Hindlimb muscle (tissue), 1 donor: ENCODE data around the gene KIZ. TPM values are rescaled to one million over a fixed set of nuclear protein-coding genes. Genes with fewer than 3 reads are reported as not detected.

Experiments
- DNase-seq: peaks from one replicate; pipeline ENCODE4 v3.0.0-alpha.2; 2013
- polyA plus RNA-seq: library from polyadenylated mRNA; unstranded; fragments of 120-200 nt; gene quantifications from one replicate; pipeline ENCODE4 v1.2.1, GENCODE V29; 2013; ENCODE audit not compliant: insufficient read length

Gene KIZ
- 17.7 TPM for polyA plus RNA-seq

- peak; percentile 96 for DNase-seq
These were observed at the start of gene KIZ for GRCh38 chr20:21125849-21126580. TSS of gene KIZ (plus strand) at chr20:21126082. CDS start at chr20:21126116, 34 bp downstream.

DNA sequence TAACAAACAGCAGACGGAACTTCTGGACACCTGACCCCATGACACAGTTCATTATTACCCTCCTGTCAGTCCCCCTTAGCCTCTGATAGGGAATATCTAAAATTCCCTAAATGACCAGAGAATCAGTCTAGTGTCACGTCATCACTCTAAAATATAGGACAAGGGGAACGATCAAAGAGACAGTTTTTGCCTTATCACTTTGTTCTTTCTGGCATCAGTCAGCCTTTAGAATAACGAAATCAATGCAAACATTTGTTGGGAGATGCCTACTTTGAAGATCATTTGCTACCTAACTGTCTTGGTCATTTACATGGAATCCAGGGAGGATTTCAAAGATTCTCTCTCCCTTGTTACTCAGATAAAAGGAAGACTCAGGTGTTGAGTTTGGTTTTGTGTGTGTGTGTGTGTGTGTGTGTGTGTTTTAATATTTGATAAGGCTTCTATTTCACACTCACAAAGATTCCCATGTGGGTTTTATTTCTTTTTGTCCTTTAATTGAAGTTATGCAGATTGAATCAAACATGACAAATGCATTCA, 48.0 kb upstream of the KIZ start:
- DNase-seq: no peak

- DNase-seq: no peak
These were observed 43.3 kb upstream of the KIZ start for GRCh38 chr20:21082584-21082983.

DNA sequence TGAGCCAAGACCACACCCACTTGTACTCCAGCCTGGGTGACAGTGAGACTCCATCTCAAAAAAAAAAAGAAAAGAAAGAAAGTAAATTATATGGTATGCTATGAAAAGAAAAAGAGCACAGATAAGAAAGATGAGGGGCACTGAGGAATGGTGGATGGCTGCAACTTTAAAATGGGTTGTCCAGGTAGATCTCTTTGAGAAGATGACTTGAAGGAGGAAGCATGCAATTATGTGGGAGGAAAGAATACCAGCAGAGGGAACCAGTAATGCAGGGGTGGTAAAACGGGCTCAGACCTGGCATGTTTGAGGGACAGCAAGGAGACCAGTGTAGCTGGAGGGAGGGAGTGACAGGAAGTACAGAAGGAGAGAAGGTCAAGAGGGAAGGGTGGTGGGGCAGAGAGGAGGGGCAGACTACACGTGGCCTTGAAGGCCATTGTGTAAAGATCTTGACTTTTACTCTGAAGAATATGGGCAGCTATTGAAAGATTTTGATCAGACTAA, 42.0 kb upstream of the KIZ start:
- no peak for DNase-seq

GRCh38 chr20:21087862-21088540, 37.9 kb upstream of the KIZ start:
- DNase-seq: no peak

GRCh38 chr20:21089391-21089790, 36.5 kb upstream of the KIZ start:
- DNase-seq: no peak

DNA sequence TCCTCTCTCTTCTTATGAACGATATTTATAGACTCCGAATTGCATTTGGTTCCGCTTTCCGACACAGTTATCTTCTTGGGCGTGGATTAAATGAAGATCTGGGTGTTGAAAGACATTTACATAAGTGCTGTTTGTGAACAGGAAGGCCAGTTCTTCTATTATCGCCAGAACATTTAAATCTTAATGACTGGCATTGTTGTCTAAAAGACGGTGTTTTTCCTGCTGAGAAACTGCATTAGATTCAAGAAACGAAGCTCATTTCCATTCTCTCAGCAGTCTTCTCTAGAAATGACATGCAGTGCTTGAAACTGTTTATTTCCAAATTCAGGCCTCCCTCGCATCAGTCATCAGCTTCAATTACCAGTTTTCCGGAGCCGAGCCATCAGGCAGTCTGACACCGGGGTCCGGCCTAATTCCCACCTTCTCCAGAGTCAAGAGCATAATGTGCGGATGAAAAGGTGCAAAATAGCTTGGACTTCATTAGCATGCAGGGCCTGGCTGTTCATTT, 35.7 kb upstream of the KIZ start:
- no peak for DNase-seq

GRCh38 chr20:21090721-21091120, 35.2 kb upstream of the KIZ start:
- DNase-seq: no peak

DNA sequence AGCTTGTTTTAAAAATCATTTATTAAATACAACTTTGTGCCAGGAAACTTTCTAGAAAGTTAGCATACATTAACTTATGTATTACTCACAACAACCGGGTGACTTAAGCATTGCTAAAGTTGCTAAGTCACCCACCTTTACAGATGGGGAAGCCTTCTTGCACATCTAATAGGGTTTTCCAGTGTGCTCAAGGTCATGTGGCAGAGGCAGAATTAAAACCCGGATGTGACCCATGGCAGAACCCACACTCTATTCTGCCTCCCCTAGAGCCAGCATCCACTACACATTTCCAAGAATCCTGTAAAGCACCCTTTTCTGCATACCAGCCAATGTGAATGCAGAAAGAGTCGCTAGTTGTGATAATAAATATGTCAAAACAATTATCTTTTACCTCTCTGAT, 33.1 kb upstream of the KIZ start:
- DNase-seq: no peak

- DNase-seq: no peak
These were observed 29.4 kb upstream of the KIZ start for GRCh38 chr20:21096321-21097043.

DNA sequence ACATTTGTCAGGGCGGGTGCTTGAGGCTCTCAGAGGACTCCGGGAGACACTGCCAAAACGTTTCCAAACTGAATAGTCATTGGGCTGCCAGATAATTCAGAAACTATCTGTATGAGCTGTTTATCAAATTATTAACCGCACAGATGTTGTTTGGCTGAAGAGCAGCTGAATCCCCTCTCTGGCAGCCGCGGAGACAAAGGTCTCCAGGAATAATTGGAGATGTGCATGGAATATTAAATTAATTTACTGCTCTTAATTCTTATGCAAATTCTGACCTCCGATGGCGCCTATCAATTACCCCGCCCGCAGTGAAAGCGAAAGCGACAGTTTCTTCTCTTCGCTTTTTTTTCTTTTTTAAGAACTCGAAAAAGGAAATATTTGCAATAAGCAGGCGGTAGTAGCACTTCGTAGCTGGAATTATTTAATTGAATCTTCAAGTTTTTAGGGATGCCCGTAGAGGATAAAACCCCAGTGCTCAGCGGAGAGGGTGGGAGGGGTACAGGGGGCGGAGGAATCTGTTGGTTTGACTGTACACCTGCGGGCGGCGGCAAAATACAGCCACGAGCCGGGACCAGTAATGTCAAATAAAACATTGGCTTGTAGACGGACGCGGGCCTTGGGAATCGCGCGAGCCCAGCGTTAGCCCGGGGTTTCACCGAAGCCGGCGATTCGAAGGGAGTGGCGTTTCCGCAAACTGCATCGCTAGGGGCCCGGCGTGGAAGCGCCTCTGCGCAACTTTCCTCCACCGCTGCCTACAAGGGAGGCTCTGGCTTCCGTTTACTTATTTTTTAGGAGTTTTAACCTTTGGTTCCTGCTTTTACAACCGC, 25.9 kb upstream of the KIZ start:
- DNase-seq: no peak

DNA sequence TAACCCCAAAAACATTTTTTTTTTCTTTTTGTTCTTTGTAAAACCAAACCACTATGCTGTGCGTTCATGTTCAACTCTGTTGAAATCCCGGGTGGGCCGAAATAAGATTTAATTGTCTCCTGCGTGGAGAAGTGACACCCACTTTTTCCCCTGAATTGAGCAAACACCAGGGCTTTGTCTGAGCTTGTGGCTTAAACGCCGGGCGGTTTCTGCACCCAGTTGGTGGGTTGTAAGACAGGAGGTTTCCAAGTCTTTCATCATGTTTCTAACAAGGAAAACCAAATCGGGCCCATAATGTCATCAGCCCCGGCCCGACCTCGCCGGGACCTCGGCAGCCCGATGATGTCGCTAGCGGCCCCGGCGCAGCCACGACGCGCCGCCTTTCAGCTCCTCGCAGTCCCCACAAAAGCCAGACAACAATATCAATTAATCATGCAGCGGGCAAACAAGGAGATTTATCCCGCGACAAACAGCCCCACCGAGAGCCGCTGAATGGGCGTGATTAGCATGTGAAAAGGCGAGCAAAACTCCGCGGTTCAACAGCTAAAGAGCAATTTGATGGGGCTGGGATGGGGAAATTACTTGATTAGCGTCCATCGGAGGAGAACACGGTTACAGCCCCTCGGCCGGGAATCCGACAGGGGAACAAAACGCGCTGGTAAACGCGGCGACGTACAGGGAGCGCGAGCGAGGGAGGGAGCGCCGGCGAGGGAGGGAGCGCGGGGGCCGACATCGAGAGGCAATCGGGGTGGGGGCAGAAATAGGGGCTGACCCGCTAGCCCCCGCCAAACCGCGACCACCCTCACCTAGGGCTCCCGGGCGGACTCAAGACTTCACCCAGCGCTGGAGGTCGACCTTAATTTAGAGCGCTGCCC, 25.1 kb upstream of the KIZ start:
- no peak for DNase-seq

DNA sequence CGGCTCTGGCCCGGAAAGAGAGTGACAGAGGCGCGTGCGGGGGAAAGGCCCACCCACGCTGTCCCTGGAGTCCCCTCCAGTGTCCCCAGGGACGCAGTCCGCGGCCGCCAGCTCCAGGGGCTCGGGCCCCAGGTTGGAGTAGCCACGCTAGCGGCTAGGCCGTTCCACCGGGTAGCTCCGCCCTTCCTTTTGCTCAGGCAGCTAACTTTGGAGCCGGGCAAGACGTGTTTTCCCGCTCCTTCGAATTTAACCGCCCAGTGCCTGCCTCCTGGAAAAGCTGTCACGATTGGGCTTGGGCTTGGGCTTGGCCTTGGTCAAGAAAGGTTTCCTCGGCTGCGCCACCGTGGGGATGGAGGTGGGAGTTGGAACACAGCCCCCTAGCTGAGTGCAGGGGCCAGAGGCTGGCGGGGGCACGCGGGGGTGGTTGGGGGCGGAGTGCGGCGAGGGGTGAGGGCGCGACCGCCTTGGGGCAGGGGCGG, 24.4 kb upstream of the KIZ start:
- DNase-seq: no peak

DNA sequence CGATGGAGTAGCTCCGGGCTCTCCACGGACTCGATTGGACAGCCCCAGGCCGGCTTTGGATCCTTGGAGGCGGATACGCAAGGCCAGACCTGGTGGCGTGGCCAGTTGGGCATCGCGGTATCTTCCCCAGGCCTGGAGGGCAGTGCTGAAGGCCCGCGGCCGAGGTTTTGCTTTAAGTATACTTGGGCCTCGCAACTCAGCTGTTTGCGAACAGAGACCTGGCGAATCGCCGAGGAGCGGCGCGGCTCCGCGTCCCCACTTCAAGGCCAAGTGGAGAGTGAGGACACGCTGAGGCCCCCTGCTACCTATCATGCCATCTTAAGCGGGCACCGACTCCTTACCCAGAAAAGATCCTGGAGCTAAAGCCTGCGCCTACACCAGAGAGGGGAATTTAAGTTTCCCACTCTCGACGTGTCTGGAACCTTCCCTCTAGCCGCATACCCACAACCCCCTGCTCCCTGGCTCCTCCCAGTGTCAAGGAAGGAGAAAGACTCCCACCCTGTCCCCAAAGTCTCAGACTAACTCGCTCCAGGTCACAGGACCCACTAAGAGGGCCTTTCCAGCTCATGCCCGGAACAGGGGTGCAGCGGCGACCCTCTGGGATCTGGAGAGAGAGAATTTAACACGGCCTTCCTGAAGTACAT, 23.8 kb upstream of the KIZ start:
- DNase-seq: no peak

DNA sequence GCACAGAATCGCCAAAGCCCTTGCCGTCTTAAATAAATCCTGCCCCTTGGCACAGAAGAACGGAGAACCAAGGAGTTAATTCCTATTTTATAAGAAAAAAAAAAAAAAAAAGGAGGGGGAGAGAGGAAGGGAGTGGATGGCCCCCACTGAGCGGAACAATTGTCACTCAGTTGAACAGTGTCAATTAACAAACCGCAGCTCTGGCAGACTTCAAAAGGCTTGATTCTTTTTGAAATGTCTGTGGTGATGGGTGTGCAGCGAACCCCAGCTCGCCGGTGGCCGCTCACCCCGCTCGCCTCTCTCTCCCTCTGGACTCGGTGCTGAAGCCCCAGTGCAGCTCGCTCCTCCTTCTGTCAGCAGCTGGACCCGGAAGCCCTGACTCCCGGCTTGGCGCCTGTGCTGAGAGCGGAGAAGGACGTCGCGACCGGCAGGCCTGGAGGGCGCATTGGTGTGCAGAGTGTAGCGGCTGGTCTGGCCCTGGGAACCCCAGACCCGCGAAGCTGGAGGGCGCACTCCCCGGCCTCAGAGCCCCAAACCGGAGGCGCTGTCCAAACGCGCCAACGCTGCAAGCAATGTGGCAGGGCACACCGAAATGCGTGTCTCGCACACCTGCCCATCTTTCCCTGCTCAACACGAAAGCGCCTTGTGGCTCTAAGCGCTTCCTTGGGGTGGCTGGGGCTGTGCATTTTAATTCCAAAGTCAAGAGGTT, 23.1 kb upstream of the KIZ start:
- no peak for DNase-seq

DNA sequence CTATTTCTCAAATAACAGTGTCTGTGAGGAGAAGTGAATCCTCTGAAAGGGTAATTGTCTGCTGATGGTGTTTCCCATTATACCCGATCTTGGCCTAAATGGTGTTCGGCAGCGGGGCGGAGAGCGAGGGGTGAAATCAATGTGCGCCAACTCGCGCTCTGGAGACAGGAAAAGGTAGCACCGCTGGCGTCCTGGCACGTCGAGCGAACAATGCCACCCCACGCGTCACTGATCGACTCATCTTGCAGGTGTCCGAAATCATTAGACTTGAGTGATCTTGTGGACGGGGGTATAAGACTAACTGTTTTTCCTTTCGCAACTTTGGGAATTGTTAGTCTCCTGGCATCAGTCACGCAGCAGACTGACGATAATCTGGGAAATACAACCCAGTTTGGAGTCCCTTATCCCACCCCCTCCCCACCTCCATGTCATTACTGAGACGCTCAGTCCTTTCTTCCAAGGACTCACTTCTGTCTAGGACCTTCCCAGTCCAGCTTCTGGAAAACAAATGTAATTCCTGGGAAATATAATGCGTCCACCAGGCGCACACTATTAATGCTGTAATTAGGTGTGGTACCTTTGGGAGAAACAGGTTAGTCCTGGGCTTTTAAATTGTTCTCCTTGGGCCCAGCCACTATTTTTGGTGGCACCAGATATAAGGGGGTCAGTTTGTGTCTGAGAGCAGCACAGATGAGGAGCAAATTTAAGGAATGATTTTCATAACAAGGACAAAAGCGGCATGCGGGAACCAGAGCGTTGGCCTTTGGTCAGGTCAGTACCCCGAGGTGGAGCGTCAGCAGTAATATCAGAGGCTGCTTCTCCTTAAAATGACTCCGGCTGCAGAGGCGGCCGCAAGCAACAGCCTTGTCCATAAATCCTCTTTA, 22.1 kb upstream of the KIZ start:
- no peak for DNase-seq

GRCh38 chr20:21104466-21104761, 21.5 kb upstream of the KIZ start:
- no peak for DNase-seq

- no peak for DNase-seq
These were observed 21.0 kb upstream of the KIZ start for GRCh38 chr20:21104921-21105320.
